Right lung (tissue), 5 donors: ENCODE data around the gene ULK4. TPM values are rescaled to one million over a fixed set of nuclear protein-coding genes. Genes with fewer than 3 reads are reported as not detected.
"Not testable (repeated sequence)": the region's sequence is repeated elsewhere in the genome, so short reads cannot be mapped to it uniquely, and the experiment has no call there.

Experiments used
- DNase-seq, 2 donors: peaks; one replicate each; pipeline ENCODE4 v3.0.0-alpha.2; 2013
- polyA plus RNA-seq, 5 donors: library from polyadenylated mRNA; unstranded; fragments of 120-200 nt; gene quantifications; one replicate each; pipeline versions ENCODE4 v1.2.1 to v1.2.3, GENCODE V29; 2013; ENCODE audit warnings: inconsistent platforms in 1 of 5, low replicate concordance in 1 of 5; ENCODE audit not compliant: insufficient read length in 5 of 5, insufficient read depth in 1 of 5

Gene ULK4
- polyA plus RNA-seq, 5 donors, result 4.0 to 6.5 (median 4.7) TPM

DNA sequence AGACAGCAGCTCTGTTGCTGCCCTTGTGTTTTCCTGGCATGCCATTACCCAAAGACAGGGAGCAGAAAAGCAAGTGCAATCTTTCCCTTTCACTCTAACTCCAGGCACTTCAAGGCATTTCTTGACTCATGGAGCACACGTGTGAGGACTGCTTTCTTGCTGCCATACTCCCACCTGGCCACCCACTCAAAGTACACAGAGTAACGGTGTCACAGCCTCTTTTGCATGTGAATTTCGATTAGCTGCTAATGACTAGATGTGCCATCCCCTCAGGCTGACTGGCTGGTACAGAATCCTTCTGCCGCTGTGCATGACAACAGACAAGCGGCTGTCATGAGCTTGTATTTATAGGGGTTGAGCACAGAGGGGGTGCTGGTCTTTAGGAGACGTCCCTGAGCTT is 382.0 kb downstream of the ULK4 start:
- no peak for DNase-seq

DNA sequence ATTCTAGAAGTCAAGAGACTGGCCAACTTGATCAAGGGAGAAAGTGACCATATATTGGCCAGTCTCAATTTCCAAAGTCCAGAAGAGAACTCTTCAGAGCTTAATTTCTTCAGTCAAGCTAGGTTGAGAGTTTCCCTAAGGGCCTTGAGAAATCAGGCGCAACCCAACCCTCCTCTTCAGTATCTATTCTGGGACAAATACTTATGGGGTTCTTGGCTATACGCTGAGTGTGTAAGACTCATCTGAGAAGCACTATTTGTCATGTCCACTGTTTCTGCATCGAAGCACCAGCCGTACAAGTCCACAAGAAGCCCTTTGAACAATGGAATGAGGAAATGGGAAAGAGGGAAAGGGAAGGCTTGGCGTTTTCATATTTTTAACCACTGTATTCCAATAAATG is 383.1 kb downstream of the ULK4 start:
- DNase-seq, result no peak

DNA sequence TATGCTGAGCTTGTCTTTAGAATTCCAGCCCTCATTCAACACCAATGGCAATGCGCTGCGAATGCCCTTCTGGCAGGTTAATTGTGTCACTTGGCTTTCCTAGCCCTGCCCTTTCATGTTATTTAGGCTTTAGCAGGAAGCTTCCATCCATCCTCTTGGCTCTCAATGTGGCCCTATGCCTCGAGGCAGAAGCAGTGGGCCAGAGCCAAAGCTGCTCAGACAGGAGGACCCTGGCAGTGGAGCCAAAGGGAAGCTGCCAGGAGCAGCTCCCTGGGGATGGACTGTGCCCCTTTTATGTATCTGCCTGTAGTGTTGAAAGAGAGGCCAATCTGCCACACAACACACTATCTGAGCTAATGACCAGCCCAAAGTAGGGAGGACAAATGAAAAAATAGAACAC is 386.2 kb downstream of the ULK4 start:
- DNase-seq, result no peak

DNA sequence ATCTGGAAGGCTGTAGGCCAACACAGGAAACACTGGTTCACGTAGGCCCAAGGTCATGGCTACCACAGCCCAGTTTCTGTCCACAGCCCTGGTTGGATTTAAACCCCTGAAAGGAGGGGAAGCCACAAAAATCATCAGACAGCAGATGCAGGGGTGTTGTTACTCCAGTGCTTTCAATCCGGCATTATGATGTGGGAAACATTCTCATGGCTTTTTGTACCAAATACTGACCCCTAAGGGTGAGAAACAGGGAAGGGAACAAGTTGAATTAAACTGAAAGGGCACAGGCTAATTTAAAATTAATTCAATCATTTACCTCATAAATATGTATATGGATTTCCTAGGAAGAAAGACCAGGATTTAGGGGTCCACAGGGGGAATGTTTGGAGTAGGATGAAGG is 387.0 kb downstream of the ULK4 start:
- DNase-seq, result no peak

DNA sequence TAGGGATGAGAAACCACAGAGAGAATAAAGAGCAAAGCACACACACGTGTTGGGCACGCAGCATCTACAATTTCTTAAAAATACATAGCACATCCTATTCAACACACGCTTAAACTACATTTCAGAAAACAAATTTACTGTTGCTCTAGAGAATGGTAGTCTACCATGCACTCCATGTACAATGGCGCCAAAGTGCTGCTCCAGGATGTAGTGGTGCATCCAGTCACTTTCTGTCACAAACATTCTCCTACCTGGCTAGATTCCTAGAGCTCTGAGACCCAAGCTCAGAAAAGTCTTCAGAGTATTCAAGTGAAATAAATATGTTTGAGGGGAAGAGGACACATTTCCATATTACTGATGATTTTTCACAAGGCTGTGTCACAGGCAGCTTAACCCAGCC is 388.3 kb downstream of the ULK4 start:
- DNase-seq, result no peak

DNA sequence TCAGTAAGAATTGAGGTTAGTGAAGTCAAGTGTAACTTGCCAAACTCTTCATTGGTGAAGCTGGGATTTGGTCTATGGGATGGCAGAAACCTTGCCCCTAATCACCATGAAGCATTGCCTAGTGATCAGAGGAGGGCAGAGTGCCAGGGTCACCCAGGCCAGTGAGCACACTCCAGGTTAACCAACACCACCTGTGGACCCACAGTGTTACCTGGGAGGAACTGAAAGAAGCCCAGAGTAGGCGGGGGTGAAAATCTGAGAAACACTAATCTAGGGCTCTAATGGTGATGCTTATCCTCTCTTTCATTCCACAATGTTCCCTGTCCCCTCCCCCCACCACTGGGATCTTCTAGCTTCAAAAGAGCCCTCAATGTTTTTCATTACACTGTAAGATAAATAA is 389.8 kb downstream of the ULK4 start:
- no peak for DNase-seq

DNA sequence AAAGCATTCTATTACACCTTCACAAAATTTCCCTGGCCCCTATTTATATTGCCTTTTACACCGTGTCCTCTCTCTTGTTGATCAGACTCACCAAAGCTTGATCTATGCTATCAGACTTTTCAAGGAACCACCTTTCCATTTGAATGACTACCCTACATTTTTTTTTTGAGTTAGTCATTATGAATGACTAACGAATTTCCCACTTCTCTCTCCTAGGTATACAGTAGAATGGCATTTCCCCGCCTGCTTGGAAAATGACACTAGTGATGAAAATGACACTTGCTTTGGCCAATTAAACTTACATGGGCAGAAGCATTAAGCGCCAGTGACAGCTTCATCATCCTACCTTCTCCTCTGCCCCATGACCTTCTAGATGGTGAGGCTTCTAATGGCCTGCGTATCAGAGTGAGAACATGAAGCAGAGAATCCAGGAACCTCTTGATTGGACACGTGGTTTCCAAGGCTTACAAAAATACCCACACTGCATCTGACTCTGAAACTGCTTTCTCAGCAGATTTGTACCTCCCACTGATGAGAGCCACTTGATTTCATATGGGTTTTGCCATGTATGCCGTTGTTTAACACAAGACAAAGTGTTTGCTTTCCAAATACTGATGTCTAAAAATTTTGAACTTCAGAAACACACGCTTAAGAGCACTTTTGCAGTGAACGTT is 392.1 kb downstream of the ULK4 start:
- DNase-seq, result no peak

DNA sequence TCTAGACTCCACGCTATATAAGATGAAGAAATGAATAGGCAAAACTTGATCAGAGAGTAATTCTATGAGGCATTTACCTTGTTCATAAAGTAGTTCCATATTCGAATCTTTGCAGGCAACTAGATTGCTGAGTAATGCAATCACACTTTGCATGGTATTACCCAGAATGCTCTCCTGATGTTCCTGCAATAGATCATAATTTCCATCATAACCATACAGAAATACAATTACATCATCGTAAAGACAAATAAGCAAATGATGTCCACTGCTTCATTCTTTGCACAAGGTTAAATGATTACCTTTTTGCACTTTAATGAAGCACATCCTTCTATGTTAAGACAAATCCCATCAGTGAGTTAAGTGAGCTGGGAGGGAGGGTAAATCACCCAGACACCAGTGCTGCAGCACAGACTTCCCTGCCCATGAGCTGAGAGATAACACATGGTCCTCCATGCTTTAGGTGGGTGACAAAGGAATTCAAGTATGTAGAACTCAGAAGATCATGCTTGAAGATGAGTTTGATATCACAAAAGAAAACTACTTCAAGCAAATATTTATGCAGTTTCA is 395.9 kb downstream of the ULK4 start:
- no peak for DNase-seq

DNA sequence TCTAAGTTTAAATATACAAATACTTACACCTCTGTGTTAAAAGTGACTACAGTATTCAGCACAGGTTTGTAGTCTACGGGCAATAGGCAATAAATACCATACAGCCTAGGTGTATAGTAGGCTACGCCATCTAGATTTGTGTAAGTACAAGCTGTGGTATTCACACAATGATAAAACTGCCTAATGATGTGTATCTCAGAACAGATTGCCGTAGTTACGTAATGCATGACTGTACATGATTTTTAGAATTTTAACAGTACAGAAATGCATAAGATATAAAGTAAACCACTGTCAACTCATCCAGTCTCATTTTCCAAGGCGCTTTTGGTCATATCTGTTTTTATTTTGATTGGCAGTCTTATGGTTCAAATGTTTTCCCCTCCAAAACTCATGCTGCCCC is 396.9 kb downstream of the ULK4 start:
- DNase-seq, result no peak

DNA sequence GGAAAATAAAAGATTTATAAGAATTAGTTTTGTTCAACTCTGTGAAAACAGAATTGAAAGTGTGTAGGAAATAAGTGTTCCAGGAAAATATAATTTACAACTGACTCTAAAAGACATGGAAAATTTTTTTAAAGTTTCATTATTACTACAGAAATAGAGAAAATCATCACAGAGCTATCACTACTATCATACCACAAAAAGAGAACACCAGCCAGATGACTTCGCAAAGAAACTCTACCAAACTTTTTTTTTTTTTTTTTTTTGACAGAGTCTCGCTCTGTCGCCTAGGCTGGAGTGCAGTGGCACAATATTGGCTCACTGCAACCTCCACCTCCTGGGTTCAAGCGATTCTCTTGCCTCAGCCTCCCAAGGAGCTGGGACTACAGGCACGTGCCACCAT is 405.7 kb downstream of the ULK4 start:
- not testable (repeated sequence) for DNase-seq

DNA sequence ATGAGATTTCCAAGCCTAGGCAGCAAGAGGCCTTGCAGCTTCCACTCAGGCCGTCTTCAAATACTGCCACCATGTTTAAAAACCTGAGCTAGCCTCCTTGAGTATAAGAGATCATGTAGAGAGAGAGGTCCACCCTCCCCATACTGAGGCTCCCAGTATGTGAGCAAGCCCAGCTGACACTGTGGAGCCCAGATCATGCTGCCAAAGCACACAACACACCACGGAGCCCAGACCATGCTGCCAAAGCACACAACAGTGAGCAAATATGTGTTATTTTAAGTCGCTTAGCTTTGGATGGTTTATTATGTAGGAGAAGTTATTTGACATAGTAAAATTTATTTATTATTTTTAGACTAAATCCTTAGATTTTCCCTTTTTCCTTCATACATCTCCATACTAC is 428.9 kb downstream of the ULK4 start:
- DNase-seq, result no peak

DNA sequence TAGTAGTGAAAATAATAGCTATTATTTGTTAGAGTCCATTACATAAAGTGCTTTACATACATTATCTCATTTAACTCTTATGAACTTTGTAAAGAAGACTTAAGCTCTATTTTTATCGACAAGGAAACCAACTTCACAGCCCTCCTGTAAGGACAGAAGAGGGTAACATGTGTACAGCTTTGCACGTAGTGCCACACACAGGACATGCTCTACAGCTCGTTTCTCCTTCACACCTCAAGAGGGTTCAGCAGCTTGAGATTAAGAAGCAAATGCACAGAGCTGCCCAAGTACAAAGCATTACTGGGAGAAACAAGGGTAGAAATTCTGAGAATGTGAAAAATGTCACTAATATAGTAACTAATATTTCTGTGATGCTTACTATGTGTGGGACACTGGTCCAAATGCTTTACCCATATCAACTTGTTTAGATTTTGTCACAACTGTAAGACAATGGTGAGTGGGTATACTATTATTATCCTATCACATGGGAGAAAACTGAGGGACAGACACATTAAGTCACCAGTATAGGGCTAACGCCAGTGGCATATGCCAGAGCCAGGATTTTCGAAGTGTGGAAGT is 434.8 kb downstream of the ULK4 start:
- no peak for DNase-seq

DNA sequence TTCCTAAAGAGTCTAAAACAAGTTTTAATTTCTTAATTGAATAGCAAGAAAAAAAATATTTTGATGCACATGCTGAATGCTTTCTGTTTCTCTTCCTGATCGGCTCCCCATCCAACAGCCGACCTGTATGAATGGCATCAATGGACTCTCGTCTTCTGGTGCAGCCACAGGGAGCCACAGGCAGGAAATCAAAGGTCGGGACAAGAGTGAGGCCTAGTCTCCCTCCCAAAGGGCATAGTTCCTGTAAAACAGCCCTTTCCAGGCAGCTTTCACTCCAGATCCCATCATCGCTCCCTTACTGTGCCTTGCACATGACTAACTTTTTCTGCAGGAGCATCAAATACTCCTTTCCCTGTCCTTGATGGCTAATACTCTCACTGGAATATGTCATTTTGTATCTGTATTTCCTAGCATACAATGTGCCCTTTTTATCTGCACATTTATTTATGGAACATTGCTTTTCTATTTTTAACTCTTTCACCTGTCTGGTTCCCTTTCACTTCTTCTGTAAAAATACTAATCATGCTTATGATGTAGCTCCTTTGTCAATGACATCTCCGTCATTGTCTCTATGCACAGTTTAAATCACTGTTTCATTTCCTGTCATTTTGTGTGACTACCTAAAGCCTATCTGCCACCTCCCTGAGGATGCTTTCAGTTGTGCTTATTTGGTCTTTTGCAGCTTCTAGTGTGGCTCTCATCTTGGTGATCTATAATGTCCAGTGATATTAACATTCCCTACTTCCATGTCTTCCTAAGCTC is 436.4 kb downstream of the ULK4 start:
- DNase-seq, result no peak

DNA sequence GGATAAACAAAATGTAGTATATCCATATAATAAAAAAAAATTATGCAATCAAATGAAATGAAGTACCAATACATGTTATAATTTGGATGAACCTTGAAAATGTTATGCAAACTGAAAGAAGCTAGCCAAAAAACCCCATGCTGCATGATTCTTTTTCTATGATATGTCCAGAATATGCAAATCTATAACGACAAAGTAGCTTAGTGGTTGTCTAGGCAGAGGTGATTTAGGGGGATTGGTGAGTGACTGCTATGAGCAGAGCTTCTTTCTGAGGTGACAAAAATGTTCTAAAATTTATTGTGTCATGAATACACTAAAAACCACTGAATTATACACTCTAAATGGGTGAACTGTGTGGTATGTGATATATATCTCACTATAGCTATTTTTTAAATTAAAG is 438.0 kb downstream of the ULK4 start:
- DNase-seq, result no peak

DNA sequence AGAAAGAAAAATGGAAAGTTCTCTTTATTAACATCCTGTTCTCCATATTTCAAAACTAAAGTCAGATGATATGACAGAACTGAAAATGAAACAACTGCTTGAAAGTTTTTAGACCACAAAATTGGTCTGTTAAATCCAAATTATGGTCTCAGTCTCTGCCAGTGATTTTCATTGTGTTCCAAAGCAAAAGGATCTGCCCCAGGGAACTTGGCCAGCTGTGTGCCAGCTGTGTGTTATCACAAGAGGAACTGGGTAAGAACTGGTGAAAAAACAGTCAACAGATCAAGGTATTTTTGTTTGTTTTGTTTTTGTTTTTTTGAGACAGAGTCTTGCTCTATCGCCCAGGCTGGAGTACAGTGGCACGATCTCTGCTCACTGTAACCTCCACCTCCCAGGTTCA is 439.3 kb downstream of the ULK4 start:
- no peak for DNase-seq

DNA sequence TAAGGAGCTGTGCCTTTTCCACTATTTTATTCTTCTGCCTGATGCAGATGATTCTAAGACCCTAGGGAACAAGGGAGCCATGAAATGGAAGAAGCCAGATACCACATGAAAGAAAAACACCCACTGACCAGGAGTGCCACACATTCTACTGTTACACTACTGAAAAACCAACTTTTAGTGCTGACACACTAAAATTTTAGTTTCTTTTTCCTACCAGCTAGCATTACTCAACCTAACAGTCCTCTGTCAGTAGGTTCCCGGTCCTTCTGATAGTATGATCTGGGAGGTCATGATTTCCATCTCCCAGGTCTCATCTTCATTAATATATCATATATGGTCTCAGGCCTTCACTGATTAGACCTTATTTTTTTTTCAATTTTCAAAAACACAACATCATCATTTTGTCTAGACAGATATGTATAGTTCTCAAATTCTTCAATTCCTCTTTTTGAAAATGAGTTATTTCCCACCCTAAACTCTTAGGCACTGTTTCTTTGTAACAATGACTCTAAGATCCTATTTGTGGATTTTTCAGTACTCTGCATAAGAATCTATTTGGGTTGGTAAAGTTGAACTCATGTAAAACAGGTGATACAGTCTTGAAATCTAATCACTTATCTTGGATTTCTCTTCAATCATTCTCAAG is 440.8 kb downstream of the ULK4 start:
- DNase-seq, result no peak

DNA sequence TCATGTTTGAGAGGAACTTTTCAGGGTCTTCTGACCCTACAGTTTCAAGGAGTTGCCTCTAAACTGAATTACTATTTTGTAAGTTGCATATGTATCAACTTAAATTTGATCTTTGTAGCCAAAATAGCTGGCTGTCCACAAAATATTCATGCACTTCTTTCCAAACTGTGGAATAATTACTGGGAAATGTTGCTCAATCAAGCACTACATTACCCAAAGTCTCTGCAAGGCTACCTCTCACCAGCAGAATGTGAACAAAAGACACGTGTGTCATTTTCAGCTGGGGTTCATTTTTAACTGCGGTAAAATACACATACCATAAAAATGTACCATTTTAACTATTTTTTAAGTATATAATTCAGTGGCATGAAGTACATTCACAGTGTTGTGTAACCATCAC is 442.2 kb downstream of the ULK4 start:
- DNase-seq, result no peak

DNA sequence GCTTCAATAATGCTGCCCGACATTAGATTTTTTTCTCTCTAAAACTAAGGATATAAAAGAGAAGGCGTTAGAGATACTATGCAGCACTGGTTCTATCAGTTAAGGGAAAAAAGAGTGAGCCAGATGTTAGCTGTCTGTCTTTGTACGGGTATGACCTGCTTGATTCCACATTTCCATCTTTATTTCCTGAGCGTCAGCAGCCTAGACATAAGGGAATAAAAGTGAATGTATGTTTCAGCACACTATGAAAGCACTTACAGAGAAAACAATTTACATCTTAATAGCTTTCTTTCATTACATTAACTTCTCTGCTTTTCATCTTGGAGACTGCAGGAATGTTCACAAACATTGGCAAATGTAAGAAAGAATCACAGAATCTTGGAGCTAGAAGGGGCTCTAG is 443.3 kb downstream of the ULK4 start:
- DNase-seq, result no peak

DNA sequence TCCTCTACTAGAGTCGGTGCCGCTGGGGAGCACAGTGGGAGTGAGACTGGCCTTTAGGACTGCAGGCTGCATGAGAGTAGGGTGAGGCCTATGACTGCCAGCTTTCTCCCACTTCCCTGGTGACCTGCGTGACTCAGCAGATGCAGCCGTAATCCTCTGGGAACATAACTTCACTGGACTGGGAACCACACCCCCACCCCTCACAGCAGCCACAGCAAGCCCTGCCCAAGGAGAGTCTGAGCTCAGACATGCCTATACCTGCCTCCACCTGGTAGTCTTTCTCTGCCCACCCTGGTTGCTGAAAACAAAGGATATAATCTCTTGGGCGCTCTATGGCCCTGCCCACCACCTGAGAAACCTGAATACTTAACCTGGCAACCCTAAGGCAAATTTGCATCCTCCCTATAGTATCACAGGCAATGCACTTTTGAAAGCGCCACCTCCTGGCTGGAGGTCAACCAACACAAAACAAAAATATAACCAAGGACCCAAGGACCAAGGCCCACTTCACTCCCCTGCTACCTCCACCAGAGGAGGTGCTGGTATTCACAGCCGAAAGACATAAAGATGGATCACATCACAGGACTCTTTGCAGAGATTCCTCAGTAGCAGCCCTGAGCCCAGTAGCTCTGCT is 453.7 kb downstream of the ULK4 start:
- no peak for DNase-seq

DNA sequence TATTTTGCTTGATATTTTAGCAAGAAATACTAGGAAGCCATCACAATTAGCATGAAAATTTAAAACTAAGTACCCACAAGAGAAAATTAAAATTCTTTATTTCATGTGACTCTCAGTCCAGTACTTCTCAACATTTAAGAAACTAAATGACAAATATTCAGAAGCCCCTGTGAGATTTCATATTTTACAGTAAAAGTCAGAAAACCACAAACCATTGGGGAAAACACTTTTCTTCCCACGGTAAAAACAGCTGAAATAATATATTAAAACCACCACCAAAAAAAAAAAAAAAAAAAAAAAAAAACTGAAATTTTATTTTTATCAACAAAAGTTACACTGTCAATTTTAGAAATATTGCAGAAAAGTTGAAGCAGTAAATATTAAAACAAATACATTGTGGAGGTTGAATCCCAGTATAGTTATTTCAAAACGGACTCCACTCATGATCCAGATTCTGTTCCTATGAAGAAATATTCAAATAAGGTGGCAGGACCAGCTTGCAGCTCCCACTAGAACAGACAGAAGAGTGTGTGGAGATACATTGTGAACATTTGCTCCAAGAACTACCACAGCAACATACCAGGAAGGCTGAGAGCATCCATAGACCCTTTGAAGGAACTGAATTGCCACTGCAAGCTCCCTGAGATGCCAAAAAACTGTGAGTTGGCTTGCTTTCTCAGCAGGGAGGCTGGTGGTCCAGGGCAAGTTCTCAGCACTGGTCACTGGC is 454.4 kb downstream of the ULK4 start:
- DNase-seq, result no peak

DNA sequence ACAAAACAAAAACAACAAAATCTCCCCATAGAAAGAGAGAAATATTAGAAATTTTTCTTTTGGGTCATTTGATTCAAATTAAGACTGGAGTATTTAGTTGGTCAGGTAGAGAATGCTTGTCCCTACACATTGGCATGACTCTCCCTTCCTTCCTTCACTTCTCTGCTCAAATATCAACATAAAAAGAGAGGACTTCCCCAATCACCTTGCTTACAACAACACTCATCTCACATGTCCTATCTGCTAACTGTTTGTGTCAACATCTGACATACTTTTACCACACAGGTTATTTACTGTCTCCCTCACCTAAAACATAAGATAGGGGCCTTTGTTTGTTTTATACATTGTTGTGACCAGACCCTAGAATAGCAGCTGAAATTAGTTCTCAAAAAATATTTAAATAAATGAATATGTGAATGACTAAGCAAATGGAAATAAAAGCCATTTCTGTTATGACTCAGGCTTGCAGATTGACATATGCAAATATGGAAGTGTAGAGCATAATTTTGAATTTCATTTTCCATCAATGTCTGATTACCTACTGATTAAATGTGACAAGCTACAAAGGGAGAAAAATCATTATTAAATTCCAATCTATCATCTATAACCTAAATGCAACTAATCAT is 457.8 kb downstream of the ULK4 start:
- no peak for DNase-seq
